Myocyte (in vitro differentiated cells): ENCODE results near the gene CTDSPL. TPM values are rescaled to one million over a fixed set of nuclear protein-coding genes. Genes with fewer than 3 reads are reported as not detected.
"Not testable (repeated sequence)": the region's sequence is repeated elsewhere in the genome, so short reads cannot be mapped to it uniquely, and the experiment has no call there.

Experiments used
- DNase-seq: peaks from one replicate; pipeline ENCODE4 v3.0.0-alpha.2; 2012; ENCODE audit warnings: low read depth
- microRNA-seq: library from miRNA; unstranded; fragments of <30 nt; microRNA quantifications from one replicate; pipeline ENCODE4, GENCODE V29; 2016
- total RNA-seq: library from RNA; depleted of rRNA; stranded (reverse); fragments of >200 nt; gene quantifications from 2 replicates; pipeline ENCODE4 v1.2.3, GENCODE V29; 2014

The CTDSPL gene
- total RNA-seq, 1 donor from 2014 or later: 108 TPM

DNA sequence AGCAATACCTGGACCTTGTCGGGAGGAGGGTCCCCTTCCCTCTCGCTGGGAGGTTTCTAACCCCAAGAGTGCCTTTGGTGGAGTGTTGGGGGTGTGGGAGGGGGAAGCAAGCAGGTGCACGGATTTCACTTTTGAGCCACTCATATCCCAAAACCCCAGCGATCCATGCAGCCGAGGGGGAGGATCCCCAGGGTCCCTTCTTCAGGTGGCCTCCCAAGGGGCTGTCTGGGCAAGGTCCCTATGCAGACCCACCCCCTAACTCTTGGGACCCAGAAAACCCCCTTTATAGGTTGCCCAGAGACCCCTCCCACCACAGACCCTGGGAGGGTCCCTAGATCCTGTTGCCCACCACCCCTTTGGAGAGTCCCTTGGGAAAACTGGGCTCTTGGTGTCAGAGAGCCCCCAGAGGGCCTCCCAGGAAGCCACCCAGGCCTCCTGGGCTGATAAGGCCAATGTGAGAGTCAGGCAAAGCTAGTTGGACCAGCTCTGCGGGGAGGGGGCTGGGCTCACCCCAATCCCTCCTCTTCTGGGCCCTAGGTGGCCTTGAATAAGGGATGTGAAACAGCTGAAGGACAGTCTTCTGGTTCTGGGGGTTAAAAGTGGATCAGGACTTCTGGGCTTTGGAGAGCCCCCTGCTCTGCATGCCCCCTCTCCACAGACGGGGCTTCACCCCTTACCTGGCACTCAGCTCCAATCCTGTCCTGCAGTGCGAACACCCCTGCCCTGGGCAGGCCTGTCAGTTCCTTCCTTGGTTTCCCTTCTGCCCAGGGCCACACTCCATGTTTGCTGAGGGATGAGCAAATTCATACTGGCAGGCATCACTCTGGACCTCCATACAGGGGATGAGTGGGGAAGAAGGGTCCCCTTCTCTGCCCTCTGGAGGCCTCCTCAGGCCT, 168.7 kb downstream of the CTDSPL start:
- DNase-seq: no peak

DNA sequence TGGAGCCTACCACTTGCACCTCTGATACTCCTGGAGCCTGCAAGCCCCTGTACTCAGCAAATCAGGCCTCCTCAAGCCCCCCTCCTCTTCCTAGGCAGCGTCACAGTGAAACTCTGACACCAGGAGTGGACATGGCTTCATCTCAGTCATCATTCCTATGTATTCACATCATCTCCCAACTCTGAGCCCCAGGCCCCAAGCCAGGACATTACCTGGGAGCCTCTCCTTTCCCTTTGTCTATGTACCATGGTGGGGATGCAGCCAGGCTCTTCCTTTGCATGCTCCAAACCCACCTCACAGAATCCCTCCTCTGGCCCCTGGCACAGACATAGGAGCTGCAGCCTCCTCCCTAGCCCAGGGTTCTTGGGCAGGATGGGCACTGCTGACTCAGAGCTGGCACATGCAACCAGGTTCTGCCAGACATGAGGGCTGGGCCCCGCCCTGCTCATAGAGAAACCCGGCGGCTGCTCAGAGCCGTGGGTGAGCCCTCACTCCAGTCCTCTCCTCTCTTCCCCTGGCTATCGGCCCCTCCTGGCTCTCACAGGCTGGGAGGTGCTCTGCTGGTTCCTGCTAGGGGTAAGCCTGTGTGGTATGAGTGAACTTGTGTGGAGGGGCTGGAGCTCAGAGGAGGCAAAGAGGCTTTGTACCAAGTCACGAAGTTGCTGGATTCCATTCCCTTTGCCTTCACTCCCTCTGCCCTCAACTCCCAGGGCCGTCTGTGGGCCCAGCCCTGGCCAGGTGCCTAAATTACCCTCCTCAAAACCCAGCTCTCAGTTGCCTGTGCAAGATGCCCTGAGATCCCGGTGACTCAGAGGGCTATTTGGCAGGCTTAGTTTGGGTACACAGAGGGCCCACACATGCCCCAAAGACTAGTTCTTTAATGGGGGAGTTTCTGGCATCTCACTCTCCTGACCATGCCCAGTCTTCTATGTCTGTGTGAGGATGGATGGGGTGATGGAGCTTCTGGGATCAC, 169.6 kb downstream of the CTDSPL start:
- peak; percentile 85 for DNase-seq

DNA sequence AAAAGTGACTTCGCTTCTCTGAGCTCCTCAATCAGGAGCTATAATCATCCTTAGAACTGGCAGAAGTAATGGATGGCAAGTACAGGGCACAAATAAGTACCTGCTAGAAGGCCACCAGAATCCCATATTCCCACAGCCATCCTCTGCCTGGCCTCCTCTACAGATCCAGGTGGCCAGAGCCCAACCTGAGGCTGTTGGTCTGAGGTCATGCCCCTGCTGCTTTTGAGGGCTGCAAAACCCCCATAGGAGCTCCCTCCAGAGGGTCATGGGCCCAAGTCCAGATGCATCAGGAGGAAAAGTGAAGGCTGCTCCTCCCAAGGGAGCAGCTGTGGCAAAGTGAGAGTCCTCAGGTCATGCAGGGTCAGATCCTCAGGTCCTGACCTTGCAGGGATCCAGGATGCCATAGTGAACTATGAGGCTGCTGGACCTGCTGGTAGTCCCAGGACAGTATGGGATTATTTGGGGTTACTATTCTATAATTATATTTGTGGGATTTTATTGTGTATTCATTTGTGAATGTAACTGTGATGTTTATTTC, 170.7 kb downstream of the CTDSPL start:
- DNase-seq: no peak

DNA sequence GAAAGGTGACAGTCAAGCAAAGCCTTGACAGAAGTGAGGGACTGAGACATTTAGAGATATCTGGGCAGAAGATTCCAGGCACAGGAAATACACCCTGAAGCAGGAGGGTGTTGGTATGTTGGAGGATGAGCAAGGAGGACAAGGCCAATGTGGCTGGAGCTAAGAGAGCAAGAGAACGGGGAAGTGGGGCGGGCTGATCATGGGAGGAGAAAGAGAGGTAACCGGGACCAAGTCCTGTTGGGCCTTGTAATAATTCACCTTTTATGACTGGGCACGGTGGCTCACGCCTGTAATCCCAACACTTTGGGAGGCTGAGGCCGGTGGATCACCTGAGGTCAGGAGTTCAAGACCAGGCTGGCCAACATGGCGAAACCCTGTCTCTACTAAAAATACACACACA, 171.9 kb downstream of the CTDSPL start:
- DNase-seq: not testable (repeated sequence)

Small RNA genes within 50 kb of the gene (microRNA-seq; reads per million reads assigned to microRNA genes)
- 12.8 reads per million, percentile 34 among the genes with 10 or more reads in this experiment for gene MIR26A1

Other genes starting within 250 kb of the CTDSPL start
- gene VILL, start 128.9 kb downstream of the CTDSPL start, total RNA-seq: 5.5 and 7.9 TPM in 2 replicates
- 11.2 and 19.6 TPM in 2 replicates for gene PLCD1, start 167.8 kb downstream of the CTDSPL start, total RNA-seq
- not detected in 2 replicates for gene DLEC1, start 177.3 kb downstream of the CTDSPL start, total RNA-seq